Activated naive CD8-positive, alpha-beta T cell treated with anti-CD3 and anti-CD28 coated beads for 36 hours (primary cell): Measurements from ENCODE around the gene WDR33. TPM values are rescaled to one million over a fixed set of nuclear protein-coding genes. Genes with fewer than 3 reads are reported as not detected.
A peak's percentile ranks its signal among the peaks of the same experiment; 100 is the strongest.
"Not testable (repeated sequence)": the region's sequence is repeated elsewhere in the genome, so short reads cannot be mapped to it uniquely, and the experiment has no call there.

Experiments
- DNase-seq: peaks from one replicate; pipeline ENCODE4 v3.0.0; 2021
- H3K27ac Mint-ChIP-seq: one replicate; pipeline ENCODE4 v1.8.0; 2022; ENCODE audit warnings: mild to moderate bottlenecking, moderate library complexity, mixed read lengths
- H3K27me3 Mint-ChIP-seq: one replicate; pipeline ENCODE4 v1.8.0; 2022; ENCODE audit warnings: mild to moderate bottlenecking, mixed read lengths
- H3K36me3 Mint-ChIP-seq: one replicate; pipeline ENCODE4 v1.8.0; 2021; ENCODE audit warnings: mild to moderate bottlenecking, mixed read lengths
- H3K4me1 Mint-ChIP-seq: one replicate; pipeline ENCODE4 v1.8.0; 2021; ENCODE audit warnings: mixed read lengths
- H3K4me3 Mint-ChIP-seq: one replicate; pipeline ENCODE4 v1.8.0; 2022; ENCODE audit warnings: mild to moderate bottlenecking, moderate library complexity, mixed read lengths
- H3K9me3 Mint-ChIP-seq: one replicate; pipeline ENCODE4 v1.8.0; 2022; ENCODE audit warnings: mixed read lengths
- total RNA-seq, 2 experiments: library from RNA; stranded (reverse); gene quantifications; one replicate each; pipeline ENCODE4 v1.2.3, GENCODE V29; 2021

WDR33 gene
- total RNA-seq, 2 experiments from 2014 or later, result 76.5 to 82.5 TPM

DNA sequence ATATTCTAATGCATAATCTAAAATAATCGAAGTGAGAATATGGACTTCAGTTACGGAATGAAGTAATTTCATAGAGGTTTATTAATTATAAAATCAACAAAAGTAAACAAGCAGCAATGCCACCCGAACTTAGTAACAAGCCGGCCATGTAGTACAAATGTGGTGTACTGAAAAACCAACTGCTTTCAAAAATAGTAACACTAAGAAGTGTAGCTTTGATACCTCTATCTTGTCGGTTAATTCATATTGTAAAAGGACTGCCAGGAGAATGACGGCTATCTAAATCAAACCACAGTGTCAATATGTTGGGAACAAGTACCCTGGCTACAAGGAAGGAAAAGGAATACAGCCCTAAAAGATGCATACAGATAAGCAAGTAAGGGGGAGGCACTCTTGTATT lies 48.5 kb downstream of the WDR33 start:
- Mint-ChIP-seq H3K9me3 (no peaks in the 10 kb centered on the region), H3K4me3 (no peak overlapping the region), H3K36me3 (peaks cover 23% of the 10 kb centered on the region), H3K27me3 (no peaks in the 10 kb centered on the region), H3K4me1 (peaks cover 19% of the 10 kb centered on the region), H3K27ac (no peak overlapping the region)
- no peak for DNase-seq

DNA sequence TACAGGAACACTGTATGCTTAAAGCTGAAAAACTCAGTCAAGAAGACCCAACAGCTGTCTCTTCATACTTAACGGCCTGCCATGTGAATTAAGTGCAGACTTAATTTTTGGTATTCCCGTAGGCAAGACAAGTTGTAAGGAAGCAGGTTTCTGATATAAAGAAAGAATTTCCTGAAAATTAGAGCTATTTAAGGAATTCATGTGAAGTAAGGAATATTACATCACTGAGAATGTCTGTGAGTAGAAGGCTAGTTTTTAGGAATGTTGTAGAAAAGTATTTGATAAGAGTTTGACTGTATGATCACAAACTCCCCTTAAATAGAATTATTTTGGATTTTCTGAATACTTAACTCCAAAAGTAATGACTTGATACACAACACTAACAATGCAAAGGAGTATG lies 51.0 kb downstream of the WDR33 start:
- H3K4me3 Mint-ChIP-seq, result no peak overlapping the region
- H3K4me1 Mint-ChIP-seq, result peaks cover 19% of the 10 kb centered on the region
- H3K27me3 Mint-ChIP-seq, result no peaks in the 10 kb centered on the region
- no peak overlapping the region for H3K27ac Mint-ChIP-seq
- no peak for DNase-seq
- H3K36me3 Mint-ChIP-seq, result peaks cover 27% of the 10 kb centered on the region
- H3K9me3 Mint-ChIP-seq, result no peaks in the 10 kb centered on the region

DNA sequence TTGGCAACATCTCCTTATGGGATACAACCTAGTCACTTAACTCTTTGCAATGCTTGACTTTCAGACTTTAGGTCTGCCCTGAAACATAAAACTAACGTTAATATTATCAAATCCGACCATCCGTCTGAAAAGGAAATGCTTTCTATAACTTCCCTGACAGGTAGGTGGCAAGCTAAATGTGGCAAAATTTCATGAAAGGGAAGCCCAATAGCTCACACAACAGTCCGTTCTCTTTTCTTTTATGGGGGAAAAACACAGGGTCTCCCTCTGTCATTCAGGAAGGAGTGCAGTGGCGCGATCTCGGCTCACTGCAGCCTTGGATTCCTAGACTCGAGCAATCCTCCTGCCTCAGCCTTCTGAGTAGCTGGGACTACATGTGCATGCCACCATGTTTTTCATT lies 56.8 kb downstream of the WDR33 start:
- Mint-ChIP-seq H3K27ac (no peak overlapping the region), H3K4me1 (peaks cover 6% of the 10 kb centered on the region), H3K36me3 (peaks cover 15% of the 10 kb centered on the region), H3K4me3 (no peak overlapping the region), H3K27me3 (no peaks in the 10 kb centered on the region), H3K9me3 (no peaks in the 10 kb centered on the region)
- DNase-seq, result no peak

DNA sequence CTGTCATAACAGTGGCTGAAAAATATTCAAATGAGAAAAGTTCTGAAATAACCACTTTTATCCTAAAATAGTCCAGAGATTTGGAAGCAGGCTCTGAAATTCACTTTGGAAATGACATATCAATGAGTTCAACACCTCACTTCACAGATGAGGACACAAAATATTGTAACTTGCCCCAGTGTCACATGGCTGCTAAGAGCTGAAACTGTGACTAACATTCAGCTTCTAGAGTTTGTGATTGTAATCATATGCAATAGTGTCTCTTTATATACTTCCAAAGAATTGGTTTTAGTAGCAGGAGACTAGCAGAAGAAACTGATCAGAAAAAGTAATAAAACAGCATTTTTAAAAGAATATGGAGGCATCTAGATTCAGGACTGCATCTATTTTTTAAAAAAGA lies 57.6 kb downstream of the WDR33 start:
- Mint-ChIP-seq H3K9me3 (no peaks in the 10 kb centered on the region), H3K27me3 (no peaks in the 10 kb centered on the region), H3K27ac (no peak overlapping the region), H3K4me1 (peaks cover 6% of the 10 kb centered on the region), H3K36me3 (peaks cover 15% of the 10 kb centered on the region), H3K4me3 (no peak overlapping the region)
- no peak for DNase-seq

DNA sequence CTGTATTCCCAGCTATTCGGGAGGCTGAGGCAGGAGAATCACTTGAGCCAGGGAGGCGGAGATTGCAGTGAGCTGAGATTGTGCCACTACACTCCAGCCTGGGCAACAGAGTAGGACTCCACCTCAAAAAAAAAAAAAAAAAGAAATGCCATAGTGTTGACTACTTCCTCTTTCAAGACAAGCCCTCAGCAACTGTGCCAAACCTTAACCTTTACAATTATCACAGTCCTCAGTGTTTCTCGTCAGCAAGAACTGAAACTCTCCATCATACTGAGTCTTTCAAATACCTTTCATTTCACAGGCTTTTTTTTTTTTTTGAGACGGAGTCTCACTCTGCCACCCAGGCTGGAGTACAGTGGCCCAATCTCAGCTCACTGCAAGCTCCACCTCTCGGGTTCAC lies 61.4 kb downstream of the WDR33 start:
- peaks cover 29% of the 10 kb centered on the region for H3K36me3 Mint-ChIP-seq
- H3K4me1 Mint-ChIP-seq, result peaks cover 10% of the 10 kb centered on the region
- H3K27ac Mint-ChIP-seq, result peak overlapping the region; percentile 74
- DNase-seq, H3K9me3 Mint-ChIP-seq, H3K27me3 Mint-ChIP-seq, H3K4me3 Mint-ChIP-seq: not testable (repeated sequence)

DNA sequence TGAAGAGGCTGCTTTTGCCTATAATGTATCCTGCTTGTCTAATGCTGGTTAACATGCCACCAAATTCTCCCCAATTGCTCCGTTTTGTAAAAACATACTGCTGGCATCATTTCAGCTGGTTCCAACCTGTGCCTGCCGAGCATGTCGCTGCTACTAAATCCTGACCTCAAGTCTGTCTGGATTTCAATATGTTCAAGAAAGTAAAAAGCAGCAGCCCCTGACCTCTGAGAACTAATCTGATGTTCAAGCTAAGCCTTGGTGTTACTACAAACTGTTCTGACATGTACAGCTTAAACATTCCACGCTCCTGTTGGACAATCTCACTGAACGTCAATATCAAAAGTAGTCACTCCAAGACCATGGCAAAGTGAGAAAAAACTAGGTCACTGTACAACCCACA lies 63.4 kb downstream of the WDR33 start:
- no peak for DNase-seq
- no peaks in the 10 kb centered on the region for H3K27me3 Mint-ChIP-seq
- no peaks in the 10 kb centered on the region for H3K9me3 Mint-ChIP-seq
- no peak overlapping the region for H3K27ac Mint-ChIP-seq
- H3K36me3 Mint-ChIP-seq, result peaks cover 40% of the 10 kb centered on the region
- peaks cover 23% of the 10 kb centered on the region for H3K4me1 Mint-ChIP-seq
- H3K4me3 Mint-ChIP-seq, result no peak overlapping the region

DNA sequence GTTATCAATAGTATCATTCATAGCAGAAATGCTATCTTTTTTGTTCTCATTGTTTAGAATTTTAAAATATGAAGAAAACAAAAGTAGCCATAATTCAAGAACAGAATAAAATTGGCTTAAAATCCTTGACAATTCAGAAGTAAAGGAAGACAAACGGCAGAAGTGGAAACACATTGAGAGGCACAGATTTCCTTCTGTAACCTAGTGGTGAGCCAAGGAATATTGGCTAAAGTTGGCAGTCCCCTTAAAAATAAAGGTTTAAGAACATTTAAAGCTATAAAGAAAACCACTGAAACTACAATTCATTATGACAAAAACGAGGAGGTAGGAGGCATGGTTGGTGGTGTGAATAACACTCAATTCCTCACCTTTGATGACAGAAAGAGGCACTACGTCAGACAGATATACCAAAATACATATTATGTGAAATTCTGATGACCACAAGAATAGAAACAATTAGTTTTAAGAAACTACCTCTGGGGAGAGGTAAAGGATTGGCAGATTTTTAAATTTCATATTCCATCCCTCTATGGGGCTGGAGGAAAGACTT lies 67.4 kb downstream of the WDR33 start:
- peak overlapping the region; percentile 19 for H3K27ac Mint-ChIP-seq
- no peak for DNase-seq
- H3K4me1 Mint-ChIP-seq, result peaks cover 32% of the 10 kb centered on the region
- peaks cover 67% of the 10 kb centered on the region for H3K36me3 Mint-ChIP-seq
- no peak overlapping the region for H3K4me3 Mint-ChIP-seq
- H3K9me3 Mint-ChIP-seq, result no peaks in the 10 kb centered on the region
- H3K27me3 Mint-ChIP-seq, result no peaks in the 10 kb centered on the region

DNA sequence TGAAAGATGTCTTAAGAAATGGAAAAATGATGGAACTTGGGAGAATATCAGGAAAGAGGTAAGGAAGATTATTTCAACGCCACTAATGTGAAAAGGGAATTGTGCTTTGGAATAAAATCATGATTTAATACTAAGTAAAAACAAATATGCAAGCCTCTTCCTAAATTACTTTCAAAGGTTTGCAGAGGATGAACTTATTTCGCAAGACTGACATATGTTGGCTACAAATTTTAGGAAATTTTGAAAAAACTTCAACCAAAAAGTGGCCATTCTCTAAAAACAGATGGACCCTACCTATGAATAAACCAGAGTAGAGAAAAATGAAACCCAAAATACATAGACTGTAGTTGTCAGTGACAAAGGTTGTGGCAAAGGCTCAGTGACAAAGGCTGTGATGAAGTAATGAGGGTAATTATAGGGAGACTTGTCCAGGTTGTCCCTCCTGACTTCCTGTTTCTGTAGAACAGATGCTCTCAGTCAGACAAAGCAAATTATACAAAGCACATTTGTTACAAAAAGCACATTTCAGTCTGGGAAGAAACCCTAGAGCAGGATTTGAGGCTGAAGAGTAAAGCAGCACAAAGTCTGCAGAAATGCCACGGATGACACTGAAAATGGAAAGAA lies 70.2 kb downstream of the WDR33 start:
- H3K4me3 Mint-ChIP-seq, result no peak overlapping the region
- H3K27me3 Mint-ChIP-seq, result no peaks in the 10 kb centered on the region
- H3K27ac Mint-ChIP-seq, result peak overlapping the region; percentile 64
- H3K9me3 Mint-ChIP-seq, result no peaks in the 10 kb centered on the region
- H3K36me3 Mint-ChIP-seq, result peaks cover 71% of the 10 kb centered on the region
- peaks cover 45% of the 10 kb centered on the region for H3K4me1 Mint-ChIP-seq
- DNase-seq, result no peak

DNA sequence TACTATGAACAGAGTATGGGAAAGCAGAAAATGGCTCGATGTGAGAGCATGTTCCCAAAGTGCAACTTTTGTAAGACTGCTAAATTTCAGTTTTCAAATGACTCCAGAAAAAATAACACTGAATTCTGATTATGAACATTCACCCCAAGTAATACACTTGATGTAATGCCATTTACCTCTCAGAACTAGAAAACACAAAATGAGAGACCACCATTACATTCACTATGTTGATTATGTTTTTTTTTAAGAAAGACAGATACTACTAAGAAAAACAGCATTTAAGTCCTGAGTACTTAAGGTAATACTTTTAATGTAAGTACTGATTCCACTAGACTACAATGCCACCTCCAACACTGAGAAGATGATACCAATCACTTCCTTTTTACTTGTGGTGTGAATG lies 71.2 kb downstream of the WDR33 start:
- Mint-ChIP-seq H3K9me3 (no peaks in the 10 kb centered on the region), H3K4me3 (no peak overlapping the region), H3K4me1 (peaks cover 45% of the 10 kb centered on the region), H3K27me3 (no peaks in the 10 kb centered on the region), H3K36me3 (peaks cover 67% of the 10 kb centered on the region), H3K27ac (no peak overlapping the region)
- no peak for DNase-seq

DNA sequence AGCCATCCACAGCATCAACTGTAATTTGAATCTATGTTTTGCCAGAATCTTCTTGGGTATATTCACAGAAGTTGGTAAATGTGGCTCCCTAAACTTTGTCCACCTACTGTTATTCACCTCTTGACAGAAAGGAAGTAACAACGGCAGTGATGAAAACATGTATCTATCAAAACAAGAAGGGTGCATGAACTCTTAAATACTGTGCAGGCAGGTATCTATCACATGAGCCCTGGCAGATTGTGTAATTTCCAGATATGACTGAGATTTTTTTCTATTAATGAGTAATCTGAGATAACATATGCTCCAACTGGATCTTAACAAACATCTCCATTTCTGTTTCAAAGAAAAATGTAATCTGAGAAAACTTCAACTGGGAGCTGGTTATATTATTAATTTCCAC lies 73.1 kb downstream of the WDR33 start:
- Mint-ChIP-seq H3K27ac (no peak overlapping the region), H3K9me3 (no peaks in the 10 kb centered on the region), H3K4me1 (peaks cover 30% of the 10 kb centered on the region), H3K4me3 (no peak overlapping the region), H3K27me3 (no peaks in the 10 kb centered on the region), H3K36me3 (peaks cover 53% of the 10 kb centered on the region)
- no peak for DNase-seq

DNA sequence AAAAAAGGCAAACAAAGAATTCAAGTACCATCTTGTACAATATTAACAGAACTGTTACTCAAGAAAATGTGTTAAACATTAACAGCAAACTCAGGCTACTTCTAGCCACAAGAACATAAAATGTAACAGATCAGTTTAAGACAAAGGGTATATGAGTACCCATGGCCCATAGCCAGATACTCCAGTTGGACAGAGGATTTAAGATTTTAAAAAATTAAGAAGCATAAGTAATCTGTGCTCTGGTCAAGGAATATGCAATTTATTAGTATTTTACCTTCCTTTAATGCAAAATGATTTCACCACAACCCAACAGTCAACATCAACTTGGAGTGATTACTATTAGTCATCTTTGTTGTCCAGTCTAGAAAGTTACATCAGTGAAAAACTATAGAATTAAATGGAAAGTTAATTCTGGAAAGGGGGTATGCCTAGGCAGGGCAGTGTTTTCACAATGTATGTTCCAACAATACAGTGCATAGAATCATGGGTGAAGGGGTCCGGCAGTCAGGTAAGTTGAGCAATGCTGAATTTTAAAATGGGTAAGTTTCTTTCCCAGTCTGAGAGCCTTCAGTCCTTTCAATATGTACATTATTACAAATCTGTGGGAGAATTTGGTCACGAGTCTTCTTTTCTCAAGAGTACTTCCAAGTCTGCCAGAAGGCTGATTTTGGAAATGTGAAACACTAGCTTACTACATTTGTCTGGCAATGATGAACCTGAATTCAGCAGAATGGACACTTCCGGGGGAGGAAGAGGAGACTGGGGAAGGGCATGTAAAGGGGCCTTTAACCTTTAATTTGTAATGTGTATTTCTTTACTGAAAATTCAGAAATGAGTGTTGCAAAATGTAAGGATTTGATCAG lies 75.2 kb downstream of the WDR33 start:
- no peak overlapping the region for H3K27ac Mint-ChIP-seq
- H3K4me3 Mint-ChIP-seq, result no peak overlapping the region
- H3K36me3 Mint-ChIP-seq, result peaks cover 37% of the 10 kb centered on the region
- no peaks in the 10 kb centered on the region for H3K27me3 Mint-ChIP-seq
- H3K4me1 Mint-ChIP-seq, result peaks cover 26% of the 10 kb centered on the region
- H3K9me3 Mint-ChIP-seq, result no peaks in the 10 kb centered on the region
- no peak for DNase-seq

DNA sequence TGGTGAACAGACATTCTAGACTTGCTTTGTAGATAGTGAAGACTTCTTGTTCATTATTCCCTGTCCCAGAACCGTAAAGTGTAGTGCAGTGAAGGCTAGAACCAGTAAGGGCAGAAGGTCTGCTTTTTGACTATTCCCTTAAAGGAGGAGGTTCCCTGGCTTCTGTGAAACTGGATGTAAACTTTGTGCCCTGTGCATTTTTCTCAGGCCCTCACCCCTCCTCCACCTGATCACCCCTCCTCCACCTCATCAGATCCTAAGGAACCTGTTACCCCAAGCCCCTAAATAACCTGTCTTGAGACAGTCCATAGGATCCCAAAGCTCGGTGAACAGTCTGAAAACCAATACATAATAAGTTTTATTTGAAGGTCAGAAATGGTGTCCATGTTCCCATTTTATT lies 75.9 kb downstream of the WDR33 start:
- no peaks in the 10 kb centered on the region for H3K27me3 Mint-ChIP-seq
- H3K27ac Mint-ChIP-seq, result no peak overlapping the region
- H3K36me3 Mint-ChIP-seq, result peaks cover 32% of the 10 kb centered on the region
- peaks cover 24% of the 10 kb centered on the region for H3K4me1 Mint-ChIP-seq
- no peaks in the 10 kb centered on the region for H3K9me3 Mint-ChIP-seq
- H3K4me3 Mint-ChIP-seq, result no peak overlapping the region
- no peak for DNase-seq

DNA sequence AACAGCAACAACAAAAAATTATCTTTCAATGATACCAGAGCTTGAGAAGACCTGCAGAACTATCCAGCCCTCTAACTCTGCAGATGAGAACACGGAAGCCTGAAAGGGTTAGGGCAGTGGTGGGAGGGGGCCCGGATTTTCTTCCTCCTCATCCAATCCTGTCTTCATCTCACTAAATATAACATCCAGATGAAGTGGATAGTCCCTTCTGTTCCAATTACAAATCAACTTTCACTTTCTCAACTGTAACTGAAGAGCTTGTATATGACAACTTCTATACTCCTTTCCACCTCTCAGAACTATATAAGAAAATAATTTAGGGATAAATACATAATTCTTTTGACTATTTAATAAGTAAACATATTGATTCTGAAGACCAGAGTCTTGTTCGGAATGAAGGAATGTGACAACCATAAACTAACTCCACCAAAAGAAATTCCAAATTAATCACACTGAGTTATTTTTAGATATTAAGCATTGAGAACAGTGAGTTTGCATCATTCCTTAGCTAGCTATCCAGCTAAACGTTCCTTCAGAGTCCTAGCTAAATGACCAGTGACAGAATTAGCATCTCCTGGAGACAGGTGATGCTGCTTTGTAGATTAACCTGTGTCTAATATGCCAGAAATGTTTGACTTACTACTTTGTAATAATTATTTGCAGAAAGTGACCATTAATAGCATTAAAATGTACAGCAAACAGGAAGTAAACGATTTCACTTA lies 77.0 kb downstream of the WDR33 start:
- Mint-ChIP-seq H3K27me3 (no peaks in the 10 kb centered on the region), H3K9me3 (no peaks in the 10 kb centered on the region), H3K36me3 (peaks cover 23% of the 10 kb centered on the region), H3K27ac (no peak overlapping the region), H3K4me3 (no peak overlapping the region), H3K4me1 (peaks cover 19% of the 10 kb centered on the region)
- DNase-seq, result no peak

DNA sequence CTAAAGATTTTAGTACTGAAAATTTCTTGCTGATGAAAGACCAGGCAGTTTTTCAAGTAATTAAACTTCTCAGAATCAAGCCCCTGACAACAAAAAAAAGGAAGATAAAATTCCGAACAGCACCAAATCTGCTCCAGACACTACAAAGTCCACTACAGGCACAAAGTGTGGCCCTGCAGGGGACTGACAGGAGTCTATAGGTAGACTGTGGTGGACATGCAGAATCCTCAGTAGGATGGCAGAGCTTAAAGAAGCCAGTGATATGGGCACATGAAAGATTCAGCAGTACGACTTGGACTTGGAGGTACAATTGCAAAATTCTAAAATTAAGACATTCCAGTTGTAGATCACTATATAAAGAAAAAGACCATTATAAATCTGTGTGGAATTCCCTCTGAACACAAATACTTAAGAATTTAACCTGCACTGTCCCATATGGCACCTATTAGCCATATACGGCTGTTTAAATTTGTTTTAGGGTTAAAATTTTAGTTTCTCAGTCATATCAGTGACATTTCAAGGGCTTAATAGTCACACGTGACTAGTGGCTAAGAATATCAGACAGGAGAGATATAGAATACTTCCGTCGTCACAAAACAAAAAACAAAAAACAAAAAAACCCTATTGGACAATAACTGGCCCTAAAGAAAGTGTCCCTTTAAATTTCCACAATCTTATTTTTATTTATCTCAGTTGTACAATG lies 77.7 kb downstream of the WDR33 start:
- Mint-ChIP-seq H3K9me3 (no peaks in the 10 kb centered on the region), H3K4me3 (no peak overlapping the region), H3K4me1 (peaks cover 12% of the 10 kb centered on the region), H3K36me3 (peaks cover 15% of the 10 kb centered on the region), H3K27me3 (no peaks in the 10 kb centered on the region), H3K27ac (no peak overlapping the region)
- no peak for DNase-seq
